Measurements from ENCODE around the gene ELP2. TPM values are rescaled to one million over a fixed set of nuclear protein-coding genes. Genes with fewer than 3 reads are reported as not detected.

ELP2 gene
- polyA plus RNA-seq, 1 donor from 2014 or later, result 83.6 TPM

DNA sequence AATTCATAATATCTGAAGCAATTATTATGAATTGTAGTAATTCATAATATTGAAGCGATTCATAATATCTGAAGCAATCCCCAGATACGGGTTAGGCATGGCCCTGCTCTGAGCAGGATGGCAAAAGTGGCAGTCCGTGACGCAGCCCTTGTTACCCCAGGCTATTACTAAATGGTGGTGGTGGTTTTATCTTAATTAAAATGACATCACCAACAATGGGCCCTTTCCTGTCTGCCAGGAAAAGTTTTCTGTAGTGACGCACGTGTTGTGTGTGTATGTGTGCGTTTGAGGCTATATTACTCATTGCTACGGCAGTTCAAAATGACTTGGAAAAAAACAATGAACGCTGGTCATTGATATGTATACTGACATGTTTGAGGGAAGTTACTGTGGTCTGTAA, 47.0 kb downstream of the ELP2 start:
- H4K20me1 ChIP-seq (ENCODE audit: insufficient read depth), result no peaks in the 10 kb centered on the region
- H3K36me3 ChIP-seq (ENCODE audit: insufficient read depth, low read length), result no peaks in the 10 kb centered on the region
- no peaks in the 10 kb centered on the region for H3F3A ChIP-seq (ENCODE audit: insufficient read depth, low read length, poor library complexity, severe bottlenecking)
- no peaks in the 10 kb centered on the region for H3K9me3 ChIP-seq (ENCODE audit: low read length)
- no peak overlapping the region for H3K4me2 ChIP-seq (ENCODE audit: low read length)
- no peak overlapping the region for H3K4me3 ChIP-seq (ENCODE audit: low read length)
- H3K9me2 ChIP-seq (ENCODE audit: insufficient read depth, low read length), result no peaks in the 10 kb centered on the region
- H3K27ac ChIP-seq (ENCODE audit: low read length), result no peak overlapping the region
- H3K79me2 ChIP-seq (replicated peaks; ENCODE audit: insufficient read depth, low read length), result no peaks in the 10 kb centered on the region
- no peak overlapping the region for H2AFZ ChIP-seq (ENCODE audit: low read depth, low read length)
- no peaks in the 10 kb centered on the region for H3K27me3 ChIP-seq (ENCODE audit: insufficient read depth, low read depth, low read length)
- TF ChIP-seq RAD21 (conservative IDR thresholded peaks at IDR 0.05), result no peak
- TF ChIP-seq, protein P1, sequence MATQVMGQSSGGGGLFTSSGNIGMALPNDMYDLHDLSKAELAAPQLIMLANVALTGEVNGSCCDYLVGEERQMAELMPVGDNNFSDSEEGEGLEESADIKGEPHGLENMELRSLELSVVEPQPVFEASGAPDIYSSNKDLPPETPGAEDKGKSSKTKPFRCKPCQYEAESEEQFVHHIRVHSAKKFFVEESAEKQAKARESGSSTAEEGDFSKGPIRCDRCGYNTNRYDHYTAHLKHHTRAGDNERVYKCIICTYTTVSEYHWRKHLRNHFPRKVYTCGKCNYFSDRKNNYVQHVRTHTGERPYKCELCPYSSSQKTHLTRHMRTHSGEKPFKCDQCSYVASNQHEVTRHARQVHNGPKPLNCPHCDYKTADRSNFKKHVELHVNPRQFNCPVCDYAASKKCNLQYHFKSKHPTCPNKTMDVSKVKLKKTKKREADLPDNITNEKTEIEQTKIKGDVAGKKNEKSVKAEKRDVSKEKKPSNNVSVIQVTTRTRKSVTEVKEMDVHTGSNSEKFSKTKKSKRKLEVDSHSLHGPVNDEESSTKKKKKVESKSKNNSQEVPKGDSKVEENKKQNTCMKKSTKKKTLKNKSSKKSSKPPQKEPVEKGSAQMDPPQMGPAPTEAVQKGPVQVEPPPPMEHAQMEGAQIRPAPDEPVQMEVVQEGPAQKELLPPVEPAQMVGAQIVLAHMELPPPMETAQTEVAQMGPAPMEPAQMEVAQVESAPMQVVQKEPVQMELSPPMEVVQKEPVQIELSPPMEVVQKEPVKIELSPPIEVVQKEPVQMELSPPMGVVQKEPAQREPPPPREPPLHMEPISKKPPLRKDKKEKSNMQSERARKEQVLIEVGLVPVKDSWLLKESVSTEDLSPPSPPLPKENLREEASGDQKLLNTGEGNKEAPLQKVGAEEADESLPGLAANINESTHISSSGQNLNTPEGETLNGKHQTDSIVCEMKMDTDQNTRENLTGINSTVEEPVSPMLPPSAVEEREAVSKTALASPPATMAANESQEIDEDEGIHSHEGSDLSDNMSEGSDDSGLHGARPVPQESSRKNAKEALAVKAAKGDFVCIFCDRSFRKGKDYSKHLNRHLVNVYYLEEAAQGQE (IDR thresholded peaks at IDR 0.05; ENCODE audit: borderline replicate concordance), result no peak
- TF ChIP-seq MXI1 (conservative IDR thresholded peaks at IDR 0.05; ENCODE audit: poor library complexity, severe bottlenecking), result no peak
- no peak for TF ChIP-seq TAF1 (IDR thresholded peaks at IDR 0.05; ENCODE audit: low read depth)
- no peak for TF ChIP-seq SMC3 (conservative IDR thresholded peaks at IDR 0.05; ENCODE audit: poor library complexity)
- no peak for TF ChIP-seq EZH2 (IDR thresholded peaks at IDR 0.05; ENCODE audit: borderline replicate concordance, insufficient read depth, low read length, poor library complexity, severe bottlenecking)
- TF ChIP-seq EP300 (conservative IDR thresholded peaks at IDR 0.05; ENCODE audit: poor library complexity, severe bottlenecking), result no peak
- no peak for TF ChIP-seq POLR2AphosphoS5 (IDR thresholded peaks at IDR 0.05)
- TF ChIP-seq, protein P2, sequence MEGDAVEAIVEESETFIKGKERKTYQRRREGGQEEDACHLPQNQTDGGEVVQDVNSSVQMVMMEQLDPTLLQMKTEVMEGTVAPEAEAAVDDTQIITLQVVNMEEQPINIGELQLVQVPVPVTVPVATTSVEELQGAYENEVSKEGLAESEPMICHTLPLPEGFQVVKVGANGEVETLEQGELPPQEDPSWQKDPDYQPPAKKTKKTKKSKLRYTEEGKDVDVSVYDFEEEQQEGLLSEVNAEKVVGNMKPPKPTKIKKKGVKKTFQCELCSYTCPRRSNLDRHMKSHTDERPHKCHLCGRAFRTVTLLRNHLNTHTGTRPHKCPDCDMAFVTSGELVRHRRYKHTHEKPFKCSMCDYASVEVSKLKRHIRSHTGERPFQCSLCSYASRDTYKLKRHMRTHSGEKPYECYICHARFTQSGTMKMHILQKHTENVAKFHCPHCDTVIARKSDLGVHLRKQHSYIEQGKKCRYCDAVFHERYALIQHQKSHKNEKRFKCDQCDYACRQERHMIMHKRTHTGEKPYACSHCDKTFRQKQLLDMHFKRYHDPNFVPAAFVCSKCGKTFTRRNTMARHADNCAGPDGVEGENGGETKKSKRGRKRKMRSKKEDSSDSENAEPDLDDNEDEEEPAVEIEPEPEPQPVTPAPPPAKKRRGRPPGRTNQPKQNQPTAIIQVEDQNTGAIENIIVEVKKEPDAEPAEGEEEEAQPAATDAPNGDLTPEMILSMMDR (IDR thresholded peaks at IDR 0.05; ENCODE audit: poor library complexity, severe bottlenecking), result no peak
- H3K9ac ChIP-seq (ENCODE audit: low read length), result no peak overlapping the region

DNA sequence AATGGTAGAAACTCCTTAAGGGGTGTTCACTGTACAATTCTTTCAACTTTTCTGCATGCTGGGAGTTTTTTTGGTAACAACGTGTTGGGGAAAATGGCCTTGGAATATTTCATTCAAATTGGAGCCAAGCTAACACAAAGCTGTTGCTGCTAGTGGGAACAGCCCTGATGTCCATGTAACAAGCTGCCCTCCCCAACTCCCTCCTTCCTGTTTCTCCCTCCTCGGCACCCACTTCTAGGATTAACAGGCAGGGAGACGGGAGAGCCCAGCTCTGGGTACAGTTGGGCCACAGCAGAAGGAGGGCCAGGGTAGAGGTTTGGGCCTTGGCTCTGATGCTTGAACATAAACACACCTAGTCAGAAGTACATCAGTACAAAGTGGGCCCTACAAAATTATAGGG, 48.2 kb downstream of the ELP2 start:
- Histone ChIP-seq H3K9me2 (ENCODE audit: insufficient read depth, low read length) (no peaks in the 10 kb centered on the region), H3K36me3 (ENCODE audit: insufficient read depth, low read length) (no peaks in the 10 kb centered on the region), H3K27me3 (ENCODE audit: insufficient read depth, low read depth, low read length) (no peaks in the 10 kb centered on the region), H4K20me1 (ENCODE audit: insufficient read depth) (no peaks in the 10 kb centered on the region), H2AFZ (ENCODE audit: low read depth, low read length) (no peak overlapping the region), H3K9me3 (ENCODE audit: low read length) (no peaks in the 10 kb centered on the region), H3K27ac (ENCODE audit: low read length) (no peak overlapping the region), H3K9ac (ENCODE audit: low read length) (no peak overlapping the region), H3K79me2 (replicated peaks; ENCODE audit: insufficient read depth, low read length) (no peaks in the 10 kb centered on the region), H3K4me3 (ENCODE audit: low read length) (no peak overlapping the region), H3K4me2 (ENCODE audit: low read length) (no peak overlapping the region), H3F3A (ENCODE audit: insufficient read depth, low read length, poor library complexity, severe bottlenecking) (no peaks in the 10 kb centered on the region)
- no peak for TF ChIP-seq EZH2 (IDR thresholded peaks at IDR 0.05; ENCODE audit: borderline replicate concordance, insufficient read depth, low read length, poor library complexity, severe bottlenecking)
- no peak for TF ChIP-seq TAF1 (IDR thresholded peaks at IDR 0.05; ENCODE audit: low read depth)
- TF ChIP-seq RAD21 (conservative IDR thresholded peaks at IDR 0.05), result no peak
- TF ChIP-seq, protein P2 (IDR thresholded peaks at IDR 0.05; ENCODE audit: poor library complexity, severe bottlenecking), result no peak
- TF ChIP-seq EP300 (conservative IDR thresholded peaks at IDR 0.05; ENCODE audit: poor library complexity, severe bottlenecking), result no peak

All from neural cell (in vitro differentiated cells).